ENCODE data around the gene PACSIN3.

- TF ChIP-seq CTCF (conservative IDR thresholded peaks at IDR 0.05; ENCODE audit: low read depth, low read length) (no peak), EZH2 (IDR thresholded peaks at IDR 0.05; ENCODE audit: borderline replicate concordance, low read depth, low read length, poor library complexity, severe bottlenecking) (no peak)
Observed at GRCh38 chr11:47156333-47156732, 29.9 kb downstream of the PACSIN3 start.

Measured in A673 (cell line).